Measurements from ENCODE around the gene PEDS1.

PEDS1 gene

GRCh38 chr20:50145566-50145965 lies 8.0 kb downstream of the PEDS1 start:
- H3K4me3 ChIP-seq (replicated peaks; ENCODE audit: low read depth, low read length): no peak overlapping the region
- no peak for DNase-seq (ENCODE audit: low read depth)
- TF ChIP-seq, protein P1, sequence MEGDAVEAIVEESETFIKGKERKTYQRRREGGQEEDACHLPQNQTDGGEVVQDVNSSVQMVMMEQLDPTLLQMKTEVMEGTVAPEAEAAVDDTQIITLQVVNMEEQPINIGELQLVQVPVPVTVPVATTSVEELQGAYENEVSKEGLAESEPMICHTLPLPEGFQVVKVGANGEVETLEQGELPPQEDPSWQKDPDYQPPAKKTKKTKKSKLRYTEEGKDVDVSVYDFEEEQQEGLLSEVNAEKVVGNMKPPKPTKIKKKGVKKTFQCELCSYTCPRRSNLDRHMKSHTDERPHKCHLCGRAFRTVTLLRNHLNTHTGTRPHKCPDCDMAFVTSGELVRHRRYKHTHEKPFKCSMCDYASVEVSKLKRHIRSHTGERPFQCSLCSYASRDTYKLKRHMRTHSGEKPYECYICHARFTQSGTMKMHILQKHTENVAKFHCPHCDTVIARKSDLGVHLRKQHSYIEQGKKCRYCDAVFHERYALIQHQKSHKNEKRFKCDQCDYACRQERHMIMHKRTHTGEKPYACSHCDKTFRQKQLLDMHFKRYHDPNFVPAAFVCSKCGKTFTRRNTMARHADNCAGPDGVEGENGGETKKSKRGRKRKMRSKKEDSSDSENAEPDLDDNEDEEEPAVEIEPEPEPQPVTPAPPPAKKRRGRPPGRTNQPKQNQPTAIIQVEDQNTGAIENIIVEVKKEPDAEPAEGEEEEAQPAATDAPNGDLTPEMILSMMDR (IDR thresholded peaks at IDR 0.05; ENCODE audit: low read length, missing control alignments): no peak

DNA sequence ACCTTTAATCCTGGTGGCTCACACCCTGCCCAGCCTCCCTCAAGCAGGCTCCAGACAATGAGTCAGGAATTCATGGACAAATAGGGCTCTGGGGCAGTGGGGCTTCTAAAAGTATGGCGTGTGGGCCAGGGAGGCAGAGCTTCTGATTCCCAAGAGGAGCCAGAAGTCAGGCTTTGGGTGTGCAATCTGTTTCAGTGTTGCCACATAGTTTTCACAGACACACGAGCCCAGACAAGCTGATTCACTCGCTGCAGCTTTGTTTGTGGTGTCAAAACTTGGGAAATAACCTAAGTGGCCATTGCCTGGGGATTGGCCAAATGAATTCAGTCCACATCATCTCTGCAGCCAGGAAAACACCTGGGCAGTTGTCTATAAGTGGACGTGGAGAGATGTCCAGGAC lies 9.2 kb downstream of the PEDS1 start:
- TF ChIP-seq, protein P1 (IDR thresholded peaks at IDR 0.05; ENCODE audit: low read length, missing control alignments): no peak
- no peak overlapping the region for H3K4me3 ChIP-seq (replicated peaks; ENCODE audit: low read depth, low read length)
- peak; percentile 99 for DNase-seq (ENCODE audit: low read depth)

DNA sequence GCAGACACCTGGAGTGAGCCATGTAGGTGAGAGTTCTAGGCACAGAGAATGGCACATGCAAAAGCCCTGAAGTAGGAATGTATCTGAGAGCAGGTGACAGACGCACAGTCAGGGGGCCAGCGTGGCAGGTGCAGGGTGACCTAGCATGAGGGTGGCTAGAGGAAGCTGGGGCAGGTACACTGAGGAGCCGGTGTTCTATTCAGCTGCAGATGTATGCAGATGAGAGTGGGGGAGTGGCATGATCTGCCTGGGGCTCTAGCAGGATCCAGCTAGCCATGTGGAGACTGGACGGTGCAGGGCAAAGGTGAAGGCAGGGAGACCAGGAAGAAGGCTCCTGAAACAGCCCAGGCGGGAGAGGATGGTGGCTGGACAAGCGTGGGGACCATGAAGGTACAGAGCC lies 10.7 kb downstream of the PEDS1 start:
- TF ChIP-seq, protein P1 (IDR thresholded peaks at IDR 0.05; ENCODE audit: low read length, missing control alignments): no peak
- no peak overlapping the region for H3K4me3 ChIP-seq (replicated peaks; ENCODE audit: low read depth, low read length)
- DNase-seq (ENCODE audit: low read depth): no peak

- no peak for DNase-seq (ENCODE audit: low read depth)
- H3K4me3 ChIP-seq (replicated peaks; ENCODE audit: low read depth, low read length): no peak overlapping the region
- TF ChIP-seq, protein P1 (IDR thresholded peaks at IDR 0.05; ENCODE audit: low read length, missing control alignments): no peak
Observed at GRCh38 chr20:50141811-50142561, 11.5 kb downstream of the PEDS1 start.

GRCh38 chr20:50141018-50141675 lies 12.4 kb downstream of the PEDS1 start:
- no peak for DNase-seq (ENCODE audit: low read depth)
- H3K4me3 ChIP-seq (replicated peaks; ENCODE audit: low read depth, low read length): no peak overlapping the region
- TF ChIP-seq, protein P1 (IDR thresholded peaks at IDR 0.05; ENCODE audit: low read length, missing control alignments): no peak

GRCh38 chr20:50140339-50140859 lies 13.1 kb downstream of the PEDS1 start:
- no peak for DNase-seq (ENCODE audit: low read depth)
- no peak overlapping the region for H3K4me3 ChIP-seq (replicated peaks; ENCODE audit: low read depth, low read length)
- TF ChIP-seq, protein P1 (IDR thresholded peaks at IDR 0.05; ENCODE audit: low read length, missing control alignments): no peak
